ENCODE measurements around the gene TRIM62. TPM values are rescaled to one million over a fixed set of nuclear protein-coding genes. Genes with fewer than 3 reads are reported as not detected.
A peak's percentile ranks its signal among the peaks of the same experiment; 100 is the strongest.

Gene TRIM62
- total RNA-seq, 1 donor from 2014 or later: 10.8 TPM

GRCh38 chr1:33221385-33221758, 39.5 kb upstream of the TRIM62 start:
- DNase-seq (ENCODE audit: low read depth): no peak
- no peak overlapping the region for H3K9ac ChIP-seq (ENCODE audit: low read length)
- H3K27ac Mint-ChIP-seq (ENCODE audit: unreplicated experiment): no peak overlapping the region

GRCh38 chr1:33220676-33221384, 39.0 kb upstream of the TRIM62 start:
- DNase-seq (ENCODE audit: low read depth): peak; percentile 42
- H3K27me3 ChIP-seq (ENCODE audit: insufficient read depth, low read length): no peaks in the 10 kb centered on the region
- no peak overlapping the region for H3K4me2 ChIP-seq (ENCODE audit: low read length)
- H3K4me1 Mint-ChIP-seq (ENCODE audit: low read depth, unreplicated experiment): peaks cover 10% of the 10 kb centered on the region
- no peak overlapping the region for H3K27ac ChIP-seq (ENCODE audit: low read depth, low read length)
- H4K20me1 ChIP-seq (ENCODE audit: insufficient read depth, low read length): no peaks in the 10 kb centered on the region
- peaks cover 3% of the 10 kb centered on the region for H3K9me3 Mint-ChIP-seq (ENCODE audit: unreplicated experiment)
- no peak overlapping the region for H3K4me3 Mint-ChIP-seq (ENCODE audit: unreplicated experiment)
- H3K4me1 ChIP-seq (ENCODE audit: insufficient read depth, low read length): peaks cover 8% of the 10 kb centered on the region
- TF ChIP-seq EZH2 (IDR thresholded peaks at IDR 0.05; ENCODE audit: insufficient read depth, low read length) (no peak), CTCF (IDR thresholded peaks at IDR 0.05; ENCODE audit: insufficient read depth, low read depth, low read length) (no peak)
- H3K27ac Mint-ChIP-seq (ENCODE audit: unreplicated experiment): no peak overlapping the region
- no peak overlapping the region for H2AFZ ChIP-seq (ENCODE audit: low read depth, low read length)
- no peak for FAIRE-seq
- no peak overlapping the region for H3K9ac ChIP-seq (ENCODE audit: low read length)
- no peaks in the 10 kb centered on the region for H3K79me2 ChIP-seq (ENCODE audit: insufficient read depth, low read length)
- no peak overlapping the region for H3K4me3 ChIP-seq (ENCODE audit: insufficient read depth, low read depth, low read length)
- no peaks in the 10 kb centered on the region for H3K36me3 Mint-ChIP-seq (ENCODE audit: low read depth, unreplicated experiment)
- no peaks in the 10 kb centered on the region for H3K36me3 ChIP-seq (ENCODE audit: insufficient read depth, low read length)
- H3K9me3 ChIP-seq (ENCODE audit: insufficient read depth, low read depth, low read length): peaks cover 3% of the 10 kb centered on the region
- peaks cover 4% of the 10 kb centered on the region for H3K27me3 Mint-ChIP-seq (ENCODE audit: low read depth, unreplicated experiment)

More at GRCh38 chr1:33221385-33221758, 39.5 kb upstream of the TRIM62 start:
- no peaks in the 10 kb centered on the region for H3K36me3 ChIP-seq (ENCODE audit: insufficient read depth, low read length)
- H3K79me2 ChIP-seq (ENCODE audit: insufficient read depth, low read length): no peaks in the 10 kb centered on the region
- peaks cover 4% of the 10 kb centered on the region for H3K27me3 Mint-ChIP-seq (ENCODE audit: low read depth, unreplicated experiment)
- TF ChIP-seq CTCF (IDR thresholded peaks at IDR 0.05; ENCODE audit: insufficient read depth, low read depth, low read length) (no peak), EZH2 (IDR thresholded peaks at IDR 0.05; ENCODE audit: insufficient read depth, low read length) (no peak)
- no peak overlapping the region for H3K4me3 ChIP-seq (ENCODE audit: insufficient read depth, low read depth, low read length)
- peaks cover 3% of the 10 kb centered on the region for H3K9me3 Mint-ChIP-seq (ENCODE audit: unreplicated experiment)
- no peaks in the 10 kb centered on the region for H4K20me1 ChIP-seq (ENCODE audit: insufficient read depth, low read length)
- H3K4me1 ChIP-seq (ENCODE audit: insufficient read depth, low read length): peaks cover 8% of the 10 kb centered on the region
- no peak overlapping the region for H3K27ac ChIP-seq (ENCODE audit: low read depth, low read length)
- H3K4me3 Mint-ChIP-seq (ENCODE audit: unreplicated experiment): no peak overlapping the region
- FAIRE-seq: no peak
- H3K4me2 ChIP-seq (ENCODE audit: low read length): no peak overlapping the region
- H2AFZ ChIP-seq (ENCODE audit: low read depth, low read length): no peak overlapping the region
- peaks cover 3% of the 10 kb centered on the region for H3K9me3 ChIP-seq (ENCODE audit: insufficient read depth, low read depth, low read length)
- no peaks in the 10 kb centered on the region for H3K27me3 ChIP-seq (ENCODE audit: insufficient read depth, low read length)
- H3K36me3 Mint-ChIP-seq (ENCODE audit: low read depth, unreplicated experiment): no peaks in the 10 kb centered on the region
- peaks cover 10% of the 10 kb centered on the region for H3K4me1 Mint-ChIP-seq (ENCODE audit: low read depth, unreplicated experiment)

Measured in astrocyte (in vitro differentiated cells and primary cell).